ENCODE data around the gene SDK1. TPM values are rescaled to one million over a fixed set of nuclear protein-coding genes. Genes with fewer than 3 reads are reported as not detected.

The SDK1 gene
- total RNA-seq, 1 donor from 2014 or later = 4.3 TPM

GRCh38 chr7:4286351-4286750, 985.3 kb downstream of the SDK1 start:
- peaks cover 11% of the 10 kb centered on the region for H3K9me3 Mint-ChIP-seq (ENCODE audit: unreplicated experiment)

GRCh38 chr7:4288791-4289394, 987.8 kb downstream of the SDK1 start:
- H3K9me3 Mint-ChIP-seq (ENCODE audit: unreplicated experiment) = peaks cover 29% of the 10 kb centered on the region
- H3K27ac Mint-ChIP-seq (ENCODE audit: unreplicated experiment) = no peak overlapping the region
- H3K4me1 Mint-ChIP-seq (ENCODE audit: unreplicated experiment) = no peaks in the 10 kb centered on the region
- DNase-seq (ENCODE audit: low spot score) = no peak
- H3K36me3 Mint-ChIP-seq (ENCODE audit: low read depth, unreplicated experiment) = no peaks in the 10 kb centered on the region
- peaks cover 3% of the 10 kb centered on the region for H3K27me3 Mint-ChIP-seq (ENCODE audit: unreplicated experiment)
- TF ChIP-seq, protein P1, sequence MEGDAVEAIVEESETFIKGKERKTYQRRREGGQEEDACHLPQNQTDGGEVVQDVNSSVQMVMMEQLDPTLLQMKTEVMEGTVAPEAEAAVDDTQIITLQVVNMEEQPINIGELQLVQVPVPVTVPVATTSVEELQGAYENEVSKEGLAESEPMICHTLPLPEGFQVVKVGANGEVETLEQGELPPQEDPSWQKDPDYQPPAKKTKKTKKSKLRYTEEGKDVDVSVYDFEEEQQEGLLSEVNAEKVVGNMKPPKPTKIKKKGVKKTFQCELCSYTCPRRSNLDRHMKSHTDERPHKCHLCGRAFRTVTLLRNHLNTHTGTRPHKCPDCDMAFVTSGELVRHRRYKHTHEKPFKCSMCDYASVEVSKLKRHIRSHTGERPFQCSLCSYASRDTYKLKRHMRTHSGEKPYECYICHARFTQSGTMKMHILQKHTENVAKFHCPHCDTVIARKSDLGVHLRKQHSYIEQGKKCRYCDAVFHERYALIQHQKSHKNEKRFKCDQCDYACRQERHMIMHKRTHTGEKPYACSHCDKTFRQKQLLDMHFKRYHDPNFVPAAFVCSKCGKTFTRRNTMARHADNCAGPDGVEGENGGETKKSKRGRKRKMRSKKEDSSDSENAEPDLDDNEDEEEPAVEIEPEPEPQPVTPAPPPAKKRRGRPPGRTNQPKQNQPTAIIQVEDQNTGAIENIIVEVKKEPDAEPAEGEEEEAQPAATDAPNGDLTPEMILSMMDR (IDR thresholded peaks at IDR 0.05; ENCODE audit: unreplicated experiment) = no peak
- no peak overlapping the region for H3K4me3 Mint-ChIP-seq (ENCODE audit: unreplicated experiment)

More at GRCh38 chr7:4286351-4286750, 985.3 kb downstream of the SDK1 start:
- H3K36me3 Mint-ChIP-seq (ENCODE audit: low read depth, unreplicated experiment) = peaks cover 1% of the 10 kb centered on the region
- TF ChIP-seq, protein P1 (IDR thresholded peaks at IDR 0.05; ENCODE audit: unreplicated experiment) = no peak
- no peak for DNase-seq (ENCODE audit: low spot score)
- peaks cover 5% of the 10 kb centered on the region for H3K27me3 Mint-ChIP-seq (ENCODE audit: unreplicated experiment)
- no peak overlapping the region for H3K4me3 Mint-ChIP-seq (ENCODE audit: unreplicated experiment)
- H3K27ac Mint-ChIP-seq (ENCODE audit: unreplicated experiment) = no peak overlapping the region
- no peaks in the 10 kb centered on the region for H3K4me1 Mint-ChIP-seq (ENCODE audit: unreplicated experiment)

DNA sequence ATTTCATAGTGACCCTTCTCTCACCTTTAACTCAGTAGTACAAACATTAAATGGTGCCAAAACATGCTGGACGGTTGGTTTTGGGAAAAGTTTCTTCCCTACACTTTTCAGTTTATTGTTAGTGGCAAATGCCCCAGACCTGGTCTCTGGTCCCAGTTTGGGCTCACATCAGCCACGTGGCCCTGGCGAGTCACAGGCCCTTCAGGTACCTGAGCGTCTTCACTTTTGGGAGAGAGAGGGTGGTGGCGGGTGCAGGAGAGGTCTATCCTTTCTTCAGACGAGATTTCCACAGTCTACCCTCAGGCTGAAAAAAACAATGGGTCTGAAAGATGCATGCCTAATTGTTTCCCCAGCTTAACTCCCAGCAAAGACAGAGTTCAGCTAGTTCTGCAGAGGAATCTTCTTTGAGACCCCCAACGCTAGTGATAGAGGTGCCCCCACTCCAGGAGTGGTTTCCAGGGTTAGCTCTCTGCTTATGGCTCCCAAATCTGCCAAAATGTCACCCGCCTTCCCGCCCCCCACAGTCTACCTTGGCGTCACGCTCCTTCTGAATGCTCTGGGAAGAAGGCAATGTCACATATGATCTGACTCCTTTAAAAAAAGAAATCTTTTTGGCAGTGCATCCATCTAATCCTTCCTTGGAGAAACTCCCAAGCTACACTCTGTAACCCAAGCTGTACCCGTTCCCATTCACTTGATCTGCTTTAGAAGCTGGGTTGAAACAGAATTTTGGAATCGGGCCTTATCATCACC, 996.3 kb downstream of the SDK1 start:
- H3K27ac Mint-ChIP-seq (ENCODE audit: unreplicated experiment) = no peak overlapping the region
- TF ChIP-seq, protein P1 (IDR thresholded peaks at IDR 0.05; ENCODE audit: unreplicated experiment) = no peak

DNA sequence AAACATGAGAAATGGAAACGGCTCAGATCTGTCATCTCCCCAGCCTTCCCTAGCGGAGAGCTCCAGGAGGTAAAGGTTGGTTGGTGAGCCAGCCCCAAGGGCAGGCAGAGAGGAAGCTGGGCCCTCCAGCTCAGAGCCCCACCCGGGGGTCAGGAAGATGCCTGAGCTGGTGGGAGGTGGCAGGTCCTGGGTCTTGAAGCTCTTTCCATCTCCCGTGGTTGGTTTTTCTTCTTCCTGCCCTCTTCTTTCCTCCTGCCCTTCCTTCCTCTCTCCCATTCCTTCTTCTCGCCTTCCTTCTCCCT, 996.8 kb downstream of the SDK1 start:
- H3K9me3 Mint-ChIP-seq (ENCODE audit: unreplicated experiment) = peaks cover 31% of the 10 kb centered on the region

More for the DNA sequence above, 996.3 kb downstream of the SDK1 start:
- Mint-ChIP-seq H3K4me3 (ENCODE audit: unreplicated experiment) (no peak overlapping the region), H3K4me1 (ENCODE audit: unreplicated experiment) (no peaks in the 10 kb centered on the region), H3K9me3 (ENCODE audit: unreplicated experiment) (peaks cover 35% of the 10 kb centered on the region), H3K36me3 (ENCODE audit: low read depth, unreplicated experiment) (peaks cover 13% of the 10 kb centered on the region), H3K27me3 (ENCODE audit: unreplicated experiment) (peaks cover 2% of the 10 kb centered on the region)
- no peak for DNase-seq (ENCODE audit: low spot score)

More for the DNA sequence above, 996.8 kb downstream of the SDK1 start:
- H3K36me3 Mint-ChIP-seq (ENCODE audit: low read depth, unreplicated experiment) = peaks cover 13% of the 10 kb centered on the region
- peaks cover 2% of the 10 kb centered on the region for H3K27me3 Mint-ChIP-seq (ENCODE audit: unreplicated experiment)
- H3K4me3 Mint-ChIP-seq (ENCODE audit: unreplicated experiment) = no peak overlapping the region
- DNase-seq (ENCODE audit: low spot score) = no peak
- TF ChIP-seq, protein P1 (IDR thresholded peaks at IDR 0.05; ENCODE audit: unreplicated experiment) = no peak
- H3K4me1 Mint-ChIP-seq (ENCODE audit: unreplicated experiment) = no peaks in the 10 kb centered on the region
- H3K27ac Mint-ChIP-seq (ENCODE audit: unreplicated experiment) = no peak overlapping the region

Data from endothelial cell (in vitro differentiated cells).